NB4 (cell line): ENCODE results near the gene SYNDIG1.

Experiments
- DNase-seq: peaks from one replicate; pipeline ENCODE4 v3.0.0; 2010; ENCODE audit warnings: low read depth
- H3K4me3 ChIP-seq: one replicate; pipeline ENCODE4 v1.5.1; 2011; ENCODE audit warnings: mild to moderate bottlenecking, low read depth, low read length, moderate library complexity
- CTCF ChIP-seq: IDR thresholded peaks from one replicate; pipeline ENCODE4 v1.5.1; 2012; ENCODE audit warnings: low read depth, low read length
- MAX ChIP-seq: IDR thresholded peaks from 2 replicates; pipeline ENCODE4 v1.6.1; 2011; ENCODE audit warnings: low read depth, low read length
- MYC ChIP-seq: IDR thresholded peaks from 2 replicates; pipeline ENCODE4 v1.6.1; 2011; ENCODE audit warnings: low read depth, low read length
- POLR2A ChIP-seq: IDR thresholded peaks from 2 replicates; pipeline ENCODE4 v1.6.1; 2011; ENCODE audit warnings: mild to moderate bottlenecking; ENCODE audit not compliant: insufficient read length; ENCODE audit errors: extremely low read depth

Gene SYNDIG1

GRCh38 chr20:24530131-24530680 lies 60.8 kb downstream of the SYNDIG1 start:
- no peak for DNase-seq

GRCh38 chr20:24531202-24531601 lies 61.8 kb downstream of the SYNDIG1 start:
- DNase-seq, result no peak
- no peak overlapping the region for H3K4me3 ChIP-seq
- TF ChIP-seq MAX (no peak), MYC (no peak)

More at GRCh38 chr20:24530131-24530680, 60.8 kb downstream of the SYNDIG1 start:
- TF ChIP-seq MAX (no peak), MYC (no peak)
- H3K4me3 ChIP-seq, result no peak overlapping the region

- TF ChIP-seq CTCF, result no peak
- no peak for TF ChIP-seq POLR2A
- TF ChIP-seq MYC, result no peak
- TF ChIP-seq MAX, result no peak
- DNase-seq, result no peak
- H3K4me3 ChIP-seq, result no peak overlapping the region
Observed at GRCh38 chr20:24531631-24532419, 62.4 kb downstream of the SYNDIG1 start.

- DNase-seq, result no peak
- TF ChIP-seq MAX (no peak), CTCF (no peak), POLR2A (no peak), MYC (no peak)
- no peak overlapping the region for H3K4me3 ChIP-seq
Observed at GRCh38 chr20:24533449-24533848, 64.0 kb downstream of the SYNDIG1 start.

- no peak for TF ChIP-seq MAX
- no peak overlapping the region for H3K4me3 ChIP-seq
- no peak for DNase-seq
Observed at GRCh38 chr20:24534282-24534681, 64.9 kb downstream of the SYNDIG1 start.

GRCh38 chr20:24535941-24536730 lies 66.7 kb downstream of the SYNDIG1 start:
- H3K4me3 ChIP-seq, result no peak overlapping the region
- TF ChIP-seq MYC (no peak), CTCF (no peak), POLR2A (no peak), MAX (no peak)
- no peak for DNase-seq

GRCh38 chr20:24537210-24537609 lies 67.8 kb downstream of the SYNDIG1 start:
- no peak for TF ChIP-seq MAX
- no peak for TF ChIP-seq POLR2A
- no peak for TF ChIP-seq MYC
- TF ChIP-seq CTCF, result no peak
- no peak for DNase-seq

More at GRCh38 chr20:24537210-24537609, 67.8 kb downstream of the SYNDIG1 start:
- no peak overlapping the region for H3K4me3 ChIP-seq
